Neural cell (in vitro differentiated cells): ENCODE results near the gene CYP4F3. TPM values are rescaled to one million over a fixed set of nuclear protein-coding genes. Genes with fewer than 3 reads are reported as not detected.

Experiments used
- H2AFZ ChIP-seq: fragments of 200-600, 300-800 bp; sonication (generic), shearing (Covaris generic); 2 replicates; pipeline ENCODE4 v1.6.0; 2014; ENCODE audit warnings: low read depth, mild to moderate bottlenecking, antibody characterized with exemption, low read length, moderate library complexity
- H3F3A ChIP-seq: fragments of 200-600 bp; shearing (Covaris generic); 2 replicates; pipeline ENCODE4 v1.6.1; 2016; ENCODE audit warnings: mild to moderate bottlenecking, moderate library complexity, mixed read lengths, antibody characterized with exemption, low read length; ENCODE audit not compliant: insufficient read depth, poor library complexity, severe bottlenecking
- H3K27ac ChIP-seq: fragments of 200-600, 300-800 bp; sonication (generic), shearing (Covaris generic); 2 replicates; pipeline ENCODE4 v1.5.1; 2014; ENCODE audit warnings: mild to moderate bottlenecking, low read length, moderate library complexity
- H3K27me3 ChIP-seq: fragments of 300-800, 200-600 bp; sonication (generic), shearing (Covaris generic); 2 replicates; pipeline ENCODE4 v1.6.0; 2014; ENCODE audit warnings: mild to moderate bottlenecking, low read depth, low read length, moderate library complexity; ENCODE audit not compliant: insufficient read depth
- H3K36me3 ChIP-seq: fragments of 300-800, 200-600 bp; sonication (generic), shearing (Covaris generic); 2 replicates; pipeline ENCODE4 v1.5.1; 2014; ENCODE audit warnings: mild to moderate bottlenecking, antibody characterized with exemption, low read length, moderate library complexity; ENCODE audit not compliant: insufficient read depth
- H3K4me2 ChIP-seq: fragments of 300-800, 200-600 bp; sonication (generic), shearing (Covaris generic); 2 replicates; pipeline ENCODE4 v1.6.0; 2014; ENCODE audit warnings: mild to moderate bottlenecking, low read length
- H3K4me3 ChIP-seq: fragments of 300-800, 200-600 bp; sonication (generic), shearing (Covaris generic); 2 replicates; pipeline ENCODE4 v1.5.1; 2014; ENCODE audit warnings: mild to moderate bottlenecking, low read length, moderate library complexity
- H3K79me2 ChIP-seq: fragments of 200-600 bp; shearing (Covaris generic); replicated peaks from 2 replicates; pipeline ENCODE4 v1.6.0; 2014; ENCODE audit warnings: mild to moderate bottlenecking, low read length, moderate library complexity; ENCODE audit not compliant: insufficient read depth
- H3K9ac ChIP-seq: fragments of 300-800, 200-600 bp; sonication (generic), shearing (Covaris generic); 2 replicates; pipeline ENCODE4 v1.6.1; 2016; ENCODE audit warnings: mild to moderate bottlenecking, low read length, mixed read lengths
- H3K9me2 ChIP-seq: fragments of 200-600 bp; shearing (Covaris generic); 2 replicates; pipeline ENCODE4 v1.6.1; 2016; ENCODE audit warnings: mild to moderate bottlenecking, low read length, mixed read lengths; ENCODE audit not compliant: insufficient read depth
- H3K9me3 ChIP-seq: fragments of 200-600, 300-800 bp; sonication (generic), shearing (Covaris generic); 2 replicates; pipeline ENCODE4 v1.6.1; 2016; ENCODE audit warnings: mild to moderate bottlenecking, mixed run types, low read length, moderate library complexity, mixed read lengths
- H4K20me1 ChIP-seq: fragments of 200-600 bp; shearing (Covaris generic); 2 replicates; pipeline ENCODE4 v1.6.1; 2016; ENCODE audit warnings: mild to moderate bottlenecking, mixed run types; ENCODE audit not compliant: insufficient read depth
- CTCF ChIP-seq: fragments of 450-650 bp; IDR thresholded peaks from 2 replicates; pipeline ENCODE4 v1.5.1; 2014; ENCODE audit warnings: antibody characterized with exemption, mild to moderate bottlenecking, moderate library complexity; ENCODE audit not compliant: poor library complexity, severe bottlenecking
- EP300 ChIP-seq: fragments of 450-650 bp; conservative IDR thresholded peaks from 2 replicates; pipeline ENCODE4 v1.6.1; 2014; ENCODE audit warnings: antibody characterized with exemption, mild to moderate bottlenecking, moderate library complexity; ENCODE audit not compliant: poor library complexity, severe bottlenecking
- POLR2AphosphoS5 ChIP-seq: IDR thresholded peaks from 2 replicates; pipeline ENCODE4 v1.6.1; 2012
- RAD21 ChIP-seq: fragments of 450-650 bp; conservative IDR thresholded peaks from 2 replicates; pipeline ENCODE4 v1.6.1; 2014; ENCODE audit warnings: antibody characterized with exemption, mild to moderate bottlenecking, moderate library complexity
- SMC3 ChIP-seq: fragments of 450-650 bp; conservative IDR thresholded peaks from 2 replicates; pipeline ENCODE4 v1.6.1; 2014; ENCODE audit warnings: antibody characterized with exemption, mild to moderate bottlenecking, moderate library complexity; ENCODE audit not compliant: poor library complexity
- TAF1 ChIP-seq: IDR thresholded peaks from 2 replicates; pipeline ENCODE4 v1.6.1; 2012; ENCODE audit warnings: low read depth
- polyA plus RNA-seq: library from polyadenylated mRNA; depleted of rRNA; stranded (reverse); fragments of >200 nt; gene quantifications from 2 replicates; pipeline ENCODE4 v1.2.3, GENCODE V29; 2014
- TF ChIP-seq, protein P1 (sequence below): IDR thresholded peaks from 2 replicates; pipeline ENCODE4 v1.6.1; 2012; ENCODE audit warnings: borderline replicate concordance

Gene CYP4F3
- polyA plus RNA-seq, 1 donor from 2014 or later = not detected

DNA sequence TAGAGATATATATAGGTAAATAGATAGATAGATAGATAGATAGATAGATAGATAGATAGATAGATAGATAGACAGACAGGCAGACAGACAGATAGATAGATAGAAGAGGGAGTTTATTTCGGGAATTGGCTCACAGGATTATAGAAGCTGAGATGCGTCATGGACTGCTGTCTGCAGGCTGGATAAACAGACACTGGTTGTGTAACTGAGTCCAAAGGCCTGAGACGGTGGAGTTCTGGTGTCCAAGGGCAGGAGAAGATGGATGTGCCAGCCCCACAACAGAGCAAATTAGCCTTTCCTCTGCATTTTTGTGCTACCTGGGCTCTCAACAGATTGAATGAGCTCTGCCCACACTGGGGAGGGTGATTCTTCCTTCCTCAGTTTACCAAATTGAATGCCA, 2.7 kb downstream of the CYP4F3 start:
- no peaks in the 10 kb centered on the region for H3K27me3 ChIP-seq
- H4K20me1 ChIP-seq = no peaks in the 10 kb centered on the region
- no peak overlapping the region for H3K4me2 ChIP-seq
- H3K9me3 ChIP-seq = no peaks in the 10 kb centered on the region
- no peaks in the 10 kb centered on the region for H3K79me2 ChIP-seq
- H3K36me3 ChIP-seq = no peaks in the 10 kb centered on the region
- H3F3A ChIP-seq = no peaks in the 10 kb centered on the region
- H3K4me3 ChIP-seq = no peak overlapping the region
- TF ChIP-seq, protein P1, sequence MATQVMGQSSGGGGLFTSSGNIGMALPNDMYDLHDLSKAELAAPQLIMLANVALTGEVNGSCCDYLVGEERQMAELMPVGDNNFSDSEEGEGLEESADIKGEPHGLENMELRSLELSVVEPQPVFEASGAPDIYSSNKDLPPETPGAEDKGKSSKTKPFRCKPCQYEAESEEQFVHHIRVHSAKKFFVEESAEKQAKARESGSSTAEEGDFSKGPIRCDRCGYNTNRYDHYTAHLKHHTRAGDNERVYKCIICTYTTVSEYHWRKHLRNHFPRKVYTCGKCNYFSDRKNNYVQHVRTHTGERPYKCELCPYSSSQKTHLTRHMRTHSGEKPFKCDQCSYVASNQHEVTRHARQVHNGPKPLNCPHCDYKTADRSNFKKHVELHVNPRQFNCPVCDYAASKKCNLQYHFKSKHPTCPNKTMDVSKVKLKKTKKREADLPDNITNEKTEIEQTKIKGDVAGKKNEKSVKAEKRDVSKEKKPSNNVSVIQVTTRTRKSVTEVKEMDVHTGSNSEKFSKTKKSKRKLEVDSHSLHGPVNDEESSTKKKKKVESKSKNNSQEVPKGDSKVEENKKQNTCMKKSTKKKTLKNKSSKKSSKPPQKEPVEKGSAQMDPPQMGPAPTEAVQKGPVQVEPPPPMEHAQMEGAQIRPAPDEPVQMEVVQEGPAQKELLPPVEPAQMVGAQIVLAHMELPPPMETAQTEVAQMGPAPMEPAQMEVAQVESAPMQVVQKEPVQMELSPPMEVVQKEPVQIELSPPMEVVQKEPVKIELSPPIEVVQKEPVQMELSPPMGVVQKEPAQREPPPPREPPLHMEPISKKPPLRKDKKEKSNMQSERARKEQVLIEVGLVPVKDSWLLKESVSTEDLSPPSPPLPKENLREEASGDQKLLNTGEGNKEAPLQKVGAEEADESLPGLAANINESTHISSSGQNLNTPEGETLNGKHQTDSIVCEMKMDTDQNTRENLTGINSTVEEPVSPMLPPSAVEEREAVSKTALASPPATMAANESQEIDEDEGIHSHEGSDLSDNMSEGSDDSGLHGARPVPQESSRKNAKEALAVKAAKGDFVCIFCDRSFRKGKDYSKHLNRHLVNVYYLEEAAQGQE = no peak
- TF ChIP-seq EP300 = no peak
- no peak for TF ChIP-seq RAD21
- H3K9me2 ChIP-seq = no peaks in the 10 kb centered on the region
- H3K9ac ChIP-seq = no peak overlapping the region
- H3K27ac ChIP-seq = no peak overlapping the region
- no peak overlapping the region for H2AFZ ChIP-seq

DNA sequence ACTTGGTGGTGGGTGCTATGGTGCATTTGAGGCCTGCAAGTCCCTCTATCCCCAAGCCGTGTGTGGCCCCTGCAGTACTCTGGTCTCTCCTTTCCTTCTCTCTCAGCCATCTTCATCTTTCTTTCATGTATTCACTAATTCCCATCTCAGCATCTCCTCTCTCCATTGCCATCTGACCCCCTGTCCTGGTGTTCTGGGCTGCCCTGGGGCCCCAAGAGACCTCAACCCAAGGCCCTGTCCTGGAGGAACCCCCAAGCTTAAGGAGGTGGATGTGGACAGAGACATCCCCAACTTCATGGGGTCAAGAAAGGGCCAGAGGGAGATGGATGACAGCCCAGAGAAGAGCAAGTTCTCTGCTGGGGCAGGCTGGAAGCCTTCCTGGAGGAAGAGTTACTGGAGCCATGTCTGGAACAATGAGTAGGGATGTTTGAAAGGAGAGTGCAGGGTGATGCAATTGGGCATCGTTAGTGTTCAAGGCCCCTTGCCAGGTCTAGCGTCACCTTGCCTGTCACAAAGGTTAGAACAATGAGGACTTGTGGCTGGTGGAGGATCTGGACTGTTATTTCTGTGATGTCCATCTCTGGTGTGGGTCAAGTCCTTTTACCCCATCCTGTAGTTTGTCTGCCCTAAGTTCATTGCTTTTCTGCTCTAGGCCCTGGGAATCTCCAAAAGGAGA, 3.5 kb downstream of the CYP4F3 start:
- Histone ChIP-seq H3K9ac (no peak overlapping the region), H3K27ac (no peak overlapping the region), H3K9me3 (no peaks in the 10 kb centered on the region), H2AFZ (no peak overlapping the region), H3F3A (no peaks in the 10 kb centered on the region), H3K4me2 (no peak overlapping the region), H3K79me2 (no peaks in the 10 kb centered on the region), H3K27me3 (no peaks in the 10 kb centered on the region), H3K9me2 (no peaks in the 10 kb centered on the region), H3K4me3 (no peak overlapping the region), H4K20me1 (no peaks in the 10 kb centered on the region), H3K36me3 (no peaks in the 10 kb centered on the region)
- TF ChIP-seq, protein P1 = no peak
- no peak for TF ChIP-seq SMC3
- no peak for TF ChIP-seq POLR2AphosphoS5
- TF ChIP-seq RAD21 = no peak
- no peak for TF ChIP-seq TAF1
- TF ChIP-seq CTCF = no peak
